Ishikawa (cell line): ENCODE measurements around the gene ASH1L.

Source experiments
- CEBPB ChIP-seq: IDR thresholded peaks from 2 replicates; pipeline ENCODE4 v1.6.1; 2012
- EGR1 ChIP-seq: IDR thresholded peaks from 2 replicates; pipeline ENCODE4 v1.6.1; 2012
- EP300 ChIP-seq: IDR thresholded peaks from 2 replicates; pipeline ENCODE4 v1.6.1; 2012; ENCODE audit warnings: borderline replicate concordance
- MAX ChIP-seq: IDR thresholded peaks from 2 replicates; pipeline ENCODE4 v1.6.1; 2012
- RAD21 ChIP-seq: IDR thresholded peaks from 2 replicates; pipeline ENCODE4 v1.6.1; 2012; ENCODE audit warnings: low read depth
- REST ChIP-seq: IDR thresholded peaks from 2 replicates; pipeline ENCODE4 v1.6.1; 2012; ENCODE audit warnings: low read depth, mild to moderate bottlenecking
- TAF1 ChIP-seq: IDR thresholded peaks from 2 replicates; pipeline ENCODE4 v1.6.1; 2012; ENCODE audit warnings: low read depth, mild to moderate bottlenecking
- TCF12 ChIP-seq: IDR thresholded peaks from 2 replicates; pipeline ENCODE4 v1.6.1; 2012; ENCODE audit warnings: low read depth
- YY1 ChIP-seq: IDR thresholded peaks from 2 replicates; pipeline ENCODE4 v1.6.1; 2012; ENCODE audit warnings: low read depth
- TF ChIP-seq, protein P1 (sequence below): IDR thresholded peaks from 2 replicates; pipeline ENCODE4 v1.6.1; 2012

DNA sequence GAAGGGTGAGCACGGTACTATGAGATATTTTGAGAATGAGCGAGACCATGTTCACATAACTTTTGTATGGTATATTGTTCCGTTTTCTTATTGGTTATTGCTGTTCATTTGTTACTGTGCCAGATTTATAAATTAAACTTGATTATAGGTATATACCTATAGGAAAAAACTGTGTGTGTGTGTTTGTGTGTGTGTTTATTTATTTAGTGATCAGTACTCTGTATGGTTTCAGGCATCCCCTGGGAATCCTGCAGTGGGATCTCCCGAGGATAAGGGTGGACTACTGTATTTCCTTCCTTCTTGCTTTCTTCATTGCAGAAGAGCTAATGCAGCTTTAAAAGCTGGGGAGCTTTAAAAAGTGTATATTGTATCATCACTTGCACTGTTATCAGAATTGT, 8.0 kb upstream of the ASH1L start:
- TF ChIP-seq MAX (no peak), TAF1 (no peak), YY1 (no peak), TCF12 (no peak), EP300 (no peak), RAD21 (no peak), REST (no peak), EGR1 (no peak), CEBPB (no peak)
- TF ChIP-seq, protein P1, sequence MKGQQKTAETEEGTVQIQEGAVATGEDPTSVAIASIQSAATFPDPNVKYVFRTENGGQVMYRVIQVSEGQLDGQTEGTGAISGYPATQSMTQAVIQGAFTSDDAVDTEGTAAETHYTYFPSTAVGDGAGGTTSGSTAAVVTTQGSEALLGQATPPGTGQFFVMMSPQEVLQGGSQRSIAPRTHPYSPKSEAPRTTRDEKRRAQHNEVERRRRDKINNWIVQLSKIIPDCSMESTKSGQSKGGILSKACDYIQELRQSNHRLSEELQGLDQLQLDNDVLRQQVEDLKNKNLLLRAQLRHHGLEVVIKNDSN, result no peak
